ENCODE data around the gene PIK3R3.

PIK3R3 gene

GRCh38 chr1:46001081-46001785 is 131.2 kb downstream of the PIK3R3 start:
- Histone ChIP-seq H3K36me3 (peaks cover 3 to 12% (median 6%) of the 10 kb centered on the region in 3 donors), H3K27ac (no peak overlapping the region), H3K4me3 (no peak overlapping the region), H3K27me3 (no peaks in the 10 kb centered on the region), H3K4me1 (no peaks in the 10 kb centered on the region), H3K9me3 (no peaks in the 10 kb centered on the region)
- intact Hi-C loops (cut with DNase I; ENCODE audit: low total_unique reads): no loop called here
- DNase-seq: no peak
- TF ChIP-seq, protein P1, sequence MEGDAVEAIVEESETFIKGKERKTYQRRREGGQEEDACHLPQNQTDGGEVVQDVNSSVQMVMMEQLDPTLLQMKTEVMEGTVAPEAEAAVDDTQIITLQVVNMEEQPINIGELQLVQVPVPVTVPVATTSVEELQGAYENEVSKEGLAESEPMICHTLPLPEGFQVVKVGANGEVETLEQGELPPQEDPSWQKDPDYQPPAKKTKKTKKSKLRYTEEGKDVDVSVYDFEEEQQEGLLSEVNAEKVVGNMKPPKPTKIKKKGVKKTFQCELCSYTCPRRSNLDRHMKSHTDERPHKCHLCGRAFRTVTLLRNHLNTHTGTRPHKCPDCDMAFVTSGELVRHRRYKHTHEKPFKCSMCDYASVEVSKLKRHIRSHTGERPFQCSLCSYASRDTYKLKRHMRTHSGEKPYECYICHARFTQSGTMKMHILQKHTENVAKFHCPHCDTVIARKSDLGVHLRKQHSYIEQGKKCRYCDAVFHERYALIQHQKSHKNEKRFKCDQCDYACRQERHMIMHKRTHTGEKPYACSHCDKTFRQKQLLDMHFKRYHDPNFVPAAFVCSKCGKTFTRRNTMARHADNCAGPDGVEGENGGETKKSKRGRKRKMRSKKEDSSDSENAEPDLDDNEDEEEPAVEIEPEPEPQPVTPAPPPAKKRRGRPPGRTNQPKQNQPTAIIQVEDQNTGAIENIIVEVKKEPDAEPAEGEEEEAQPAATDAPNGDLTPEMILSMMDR (IDR thresholded peaks at IDR 0.05): no peak

- intact Hi-C loops (cut with DNase I; ENCODE audit: low total_unique reads): no loop called here
- Histone ChIP-seq H3K27me3 (no peaks in the 10 kb centered on the region), H3K4me3 (no peak overlapping the region), H3K36me3 (no peaks in the 10 kb centered on the region), H3K4me1 (no peaks in the 10 kb centered on the region), H3K9me3 (no peaks in the 10 kb centered on the region), H3K27ac (no peak overlapping the region)
- TF ChIP-seq, protein P1 (IDR thresholded peaks at IDR 0.05): no peak
- DNase-seq: no peak
Measured at GRCh38 chr1:45999507-45999906, 132.9 kb downstream of the PIK3R3 start.

DNA sequence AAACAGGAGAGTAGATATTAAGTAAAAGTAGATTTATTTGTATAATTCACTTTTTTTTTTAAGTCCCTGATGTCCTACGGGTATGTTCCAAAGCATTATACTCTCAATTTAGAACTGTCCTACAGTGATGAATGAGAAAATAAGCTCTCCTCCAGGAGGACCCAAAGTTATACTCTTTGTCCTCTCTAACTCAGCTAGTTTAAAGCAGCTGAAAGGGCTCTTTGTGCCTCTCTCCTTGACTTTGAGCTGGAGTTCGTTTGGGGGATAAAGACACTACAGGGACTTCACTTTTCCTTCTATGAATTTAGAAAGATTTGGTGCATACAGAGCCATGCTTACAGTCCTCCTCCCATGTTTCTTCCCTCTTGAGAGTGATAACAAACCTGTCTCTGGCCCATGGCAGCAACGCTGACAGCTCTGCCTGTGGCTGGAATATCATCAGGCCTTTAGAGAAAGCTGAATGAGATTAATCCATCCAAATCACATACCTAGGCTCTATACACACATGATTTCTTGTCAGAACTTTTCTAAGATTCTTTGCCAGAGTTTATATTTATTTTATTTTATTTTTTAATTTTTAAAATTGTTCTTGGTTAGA is 134.3 kb downstream of the PIK3R3 start:
- Histone ChIP-seq H3K36me3 (no peaks in the 10 kb centered on the region), H3K27me3 (no peaks in the 10 kb centered on the region), H3K4me1 (no peaks in the 10 kb centered on the region), H3K27ac (no peak overlapping the region), H3K9me3 (no peaks in the 10 kb centered on the region), H3K4me3 (no peak overlapping the region)
- DNase-seq: no peak
- intact Hi-C loops (cut with DNase I; ENCODE audit: low total_unique reads): no loop called here
- TF ChIP-seq, protein P1 (IDR thresholded peaks at IDR 0.05): no peak

DNA sequence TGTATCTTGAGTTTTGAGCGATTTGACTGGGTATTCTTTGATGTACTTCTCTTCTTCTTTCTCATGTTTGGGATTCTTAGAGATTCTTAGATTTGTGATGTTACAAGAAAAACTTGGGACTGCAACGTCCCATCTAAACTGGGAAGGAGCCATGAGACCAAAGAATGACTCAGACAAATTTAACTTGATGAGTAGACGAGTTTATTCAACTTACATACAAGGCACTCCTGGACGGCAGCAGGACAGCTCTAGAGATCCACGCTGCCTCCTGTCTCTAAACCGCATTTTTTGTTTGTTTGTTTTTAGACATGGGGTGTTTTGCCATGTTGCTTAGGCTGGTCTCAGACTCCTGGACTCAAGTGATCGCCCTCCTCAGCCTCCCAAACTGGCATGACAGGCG is 137.1 kb downstream of the PIK3R3 start:
- TF ChIP-seq, protein P1 (IDR thresholded peaks at IDR 0.05): no peak
- Histone ChIP-seq H3K27me3 (no peaks in the 10 kb centered on the region), H3K4me3 (no peak overlapping the region), H3K27ac (no peak overlapping the region), H3K36me3 (no peaks in the 10 kb centered on the region), H3K4me1 (no peaks in the 10 kb centered on the region), H3K9me3 (no peaks in the 10 kb centered on the region)
- intact Hi-C loops (cut with DNase I; ENCODE audit: low total_unique reads): no loop called here
- DNase-seq: no peak

GRCh38 chr1:45994423-45994822 is 138.0 kb downstream of the PIK3R3 start:
- intact Hi-C loops (cut with DNase I; ENCODE audit: low total_unique reads): no loop called here
- DNase-seq: no peak
- H3K4me3 ChIP-seq: no peak overlapping the region
- TF ChIP-seq, protein P1 (IDR thresholded peaks at IDR 0.05): no peak
- H3K36me3 ChIP-seq: no peaks in the 10 kb centered on the region
- H3K4me1 ChIP-seq: no peaks in the 10 kb centered on the region
- no peak overlapping the region for H3K27ac ChIP-seq
- no peaks in the 10 kb centered on the region for H3K27me3 ChIP-seq
- H3K9me3 ChIP-seq: no peaks in the 10 kb centered on the region
